Stimulated activated naive CD8-positive, alpha-beta T cell treated with anti-CD3 and anti-CD28 coated beads, Interleukin-15, Interleukin-2, amounts not matched to agents 100 U/mL and 50 U/mL, for 24 hours (primary cell): Measurements from ENCODE around the gene AGAP5.
A peak's percentile ranks its signal among the peaks of the same experiment; 100 is the strongest.
"Not testable (repeated sequence)": the region's sequence is repeated elsewhere in the genome, so short reads cannot be mapped to it uniquely, and the experiment has no call there.

Experiments
- ATAC-seq: fragments of 150-1000 bp; cut with Tn5 transposase; one replicate; pipeline ENCODE4 v1.10.0; 2021
- DNase-seq: peaks from one replicate; pipeline ENCODE4 v3.0.0; 2021

The AGAP5 gene

DNA sequence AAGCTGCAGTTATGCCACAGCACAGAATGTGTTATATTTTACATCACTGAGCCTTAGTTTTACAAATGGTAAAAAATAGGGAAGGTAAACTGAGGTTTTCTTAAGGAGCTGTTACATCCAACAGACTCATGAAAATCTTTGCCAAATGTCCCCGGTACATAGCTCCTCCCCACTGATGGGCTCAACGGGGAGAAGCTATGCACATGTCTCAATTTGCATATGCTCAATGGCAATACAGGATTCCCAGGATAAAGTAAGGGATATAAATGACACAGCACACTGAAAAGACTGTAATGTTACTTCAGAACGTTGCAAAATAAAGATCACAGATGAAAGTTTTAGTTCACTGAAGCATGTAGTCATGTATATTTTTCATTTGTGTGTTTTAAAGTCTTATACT lies 16.6 kb upstream of the AGAP5 start:
- DNase-seq, ATAC-seq: not testable (repeated sequence)

- ATAC-seq, DNase-seq: not testable (repeated sequence)
Observed at GRCh38 chr10:73713912-73714311, 16.0 kb upstream of the AGAP5 start.

DNA sequence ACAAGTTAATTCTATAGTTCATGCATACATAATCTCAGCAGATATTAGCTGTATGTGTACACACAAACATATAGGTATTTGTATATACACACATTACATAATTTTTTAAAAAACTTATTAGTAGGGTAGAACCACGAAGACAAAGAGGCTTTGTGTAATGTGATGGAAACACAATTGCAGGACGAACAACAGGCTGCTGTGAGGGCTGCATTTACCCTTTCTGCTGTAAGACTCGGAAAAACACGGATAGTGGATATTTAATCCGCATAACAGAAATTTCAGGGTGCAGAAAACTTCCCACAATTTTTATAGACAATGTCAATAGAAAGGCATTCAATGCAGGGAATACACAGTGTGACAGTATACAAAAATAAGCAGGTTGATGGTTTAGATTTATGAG lies 13.8 kb upstream of the AGAP5 start:
- DNase-seq, ATAC-seq: not testable (repeated sequence)

DNA sequence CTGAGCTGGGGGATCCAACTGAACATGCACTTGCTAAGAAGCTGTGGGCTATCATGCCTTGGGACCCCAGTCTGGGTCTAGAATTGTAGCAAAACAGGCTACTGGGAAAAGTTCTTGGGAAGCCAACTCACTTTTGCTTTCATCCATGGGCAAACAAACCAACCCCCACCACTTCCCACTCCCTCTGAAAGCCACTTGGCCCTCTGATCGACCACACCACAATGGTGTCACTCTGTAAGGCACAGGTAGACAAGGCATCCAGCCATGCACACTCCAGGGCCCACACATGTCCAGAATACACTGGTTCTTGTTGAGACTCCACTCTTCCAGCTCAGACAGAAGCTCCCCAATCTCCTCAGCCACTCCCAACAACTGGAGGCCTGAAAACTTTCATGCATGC lies 10.2 kb upstream of the AGAP5 start:
- not testable (repeated sequence) for DNase-seq, ATAC-seq

DNA sequence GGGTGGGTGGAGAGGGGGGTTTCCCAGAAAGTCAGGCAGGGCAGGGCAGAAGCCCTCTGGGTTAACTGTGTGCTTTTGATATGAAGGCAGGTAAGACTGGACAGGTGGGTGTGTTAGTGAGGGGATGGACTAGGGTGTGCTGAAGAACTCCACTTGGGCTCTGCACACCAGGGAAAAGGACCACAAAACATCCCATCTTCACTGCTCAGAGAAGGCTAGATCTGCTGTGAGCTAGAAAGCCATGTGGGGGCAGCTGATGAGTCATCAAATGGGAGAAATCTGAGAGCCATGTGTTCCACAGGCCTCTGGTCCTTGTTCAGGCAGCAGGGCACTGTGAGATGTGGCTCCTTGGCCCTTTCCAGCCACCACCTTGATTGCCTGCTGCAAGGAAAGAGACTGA lies 9.7 kb upstream of the AGAP5 start:
- ATAC-seq, DNase-seq: not testable (repeated sequence)

- not testable (repeated sequence) for DNase-seq, ATAC-seq
Observed at GRCh38 chr10:73706488-73706887, 8.6 kb upstream of the AGAP5 start.

- DNase-seq, ATAC-seq: not testable (repeated sequence)
Observed at GRCh38 chr10:73705506-73706072, 7.7 kb upstream of the AGAP5 start.

DNA sequence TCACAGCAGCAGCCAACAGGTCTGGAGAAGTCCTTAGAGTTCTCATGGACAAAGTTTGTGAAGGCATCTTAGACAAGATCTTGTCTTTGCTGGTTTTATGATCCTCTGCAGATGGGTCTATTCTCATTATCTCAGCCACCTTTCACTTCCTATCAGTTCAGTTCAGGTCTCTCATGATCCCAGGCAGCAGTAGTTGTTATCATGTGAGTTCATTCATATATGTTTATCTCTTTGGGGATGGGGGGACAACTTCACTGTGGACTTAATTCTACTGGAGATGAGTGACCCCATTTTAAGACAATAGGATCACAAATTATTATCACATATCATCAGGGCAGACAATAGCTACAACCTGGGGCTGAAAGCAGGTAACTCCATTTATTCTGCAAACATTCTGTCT lies 6.0 kb upstream of the AGAP5 start:
- DNase-seq, ATAC-seq: not testable (repeated sequence)

GRCh38 chr10:73698819-73699218 lies 910 bp upstream of the AGAP5 start:
- ATAC-seq, DNase-seq: not testable (repeated sequence)

DNA sequence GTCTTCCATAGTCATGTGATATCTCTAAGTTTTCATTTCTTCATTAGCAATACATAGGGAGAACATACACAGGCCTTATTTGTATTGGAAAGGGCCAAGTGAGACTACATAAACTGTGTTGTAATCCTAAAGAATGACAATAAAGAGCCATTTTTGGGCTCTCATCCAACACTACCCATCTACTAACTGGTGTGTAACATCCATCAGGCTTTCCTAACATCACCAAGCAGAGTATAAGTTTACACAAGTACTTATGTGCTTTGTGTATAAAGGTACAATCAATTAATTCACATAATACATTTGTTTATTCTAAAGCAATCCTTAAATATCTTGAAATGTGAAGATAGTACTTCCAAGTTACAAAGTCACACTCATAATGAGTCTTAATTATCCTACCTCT lies 2.6 kb downstream of the AGAP5 start:
- not testable (repeated sequence) for DNase-seq, ATAC-seq

DNA sequence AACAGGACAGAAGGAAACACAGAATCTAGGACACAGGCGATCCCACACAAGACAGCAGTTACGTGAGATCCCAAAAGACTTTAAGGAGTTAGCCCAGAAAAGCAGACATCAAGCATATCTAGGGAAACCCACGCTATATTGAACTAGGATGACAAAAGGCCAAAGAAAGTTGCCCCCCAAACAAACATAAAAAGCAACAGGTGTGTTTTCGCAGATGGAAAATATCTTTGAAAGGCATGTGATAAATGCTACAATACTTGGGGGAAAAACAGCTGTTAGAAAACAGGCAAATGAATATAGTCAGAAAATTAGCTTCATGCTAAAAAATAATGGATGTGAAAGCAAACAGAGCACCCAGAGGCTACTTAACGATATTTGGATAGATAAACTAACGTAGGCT lies 7.2 kb downstream of the AGAP5 start:
- not testable (repeated sequence) for DNase-seq, ATAC-seq

GRCh38 chr10:73689596-73689995 lies 8.3 kb downstream of the AGAP5 start:
- not testable (repeated sequence) for DNase-seq

GRCh38 chr10:73687641-73688040 lies 10.3 kb downstream of the AGAP5 start:
- not testable (repeated sequence) for DNase-seq, ATAC-seq

More at GRCh38 chr10:73689596-73689995, 8.3 kb downstream of the AGAP5 start:
- ATAC-seq = not testable (repeated sequence)

- not testable (repeated sequence) for DNase-seq, ATAC-seq
Observed at GRCh38 chr10:73674546-73674945, 23.4 kb downstream of the AGAP5 start.

GRCh38 chr10:73668378-73668777 lies 29.5 kb downstream of the AGAP5 start:
- not testable (repeated sequence) for ATAC-seq, DNase-seq

GRCh38 chr10:73666153-73666809 lies 31.6 kb downstream of the AGAP5 start:
- DNase-seq, ATAC-seq: not testable (repeated sequence)

- not testable (repeated sequence) for ATAC-seq, DNase-seq
Observed at GRCh38 chr10:73665581-73665980, 32.3 kb downstream of the AGAP5 start.

GRCh38 chr10:73664156-73665040 lies 33.5 kb downstream of the AGAP5 start:
- not testable (repeated sequence) for ATAC-seq, DNase-seq

DNA sequence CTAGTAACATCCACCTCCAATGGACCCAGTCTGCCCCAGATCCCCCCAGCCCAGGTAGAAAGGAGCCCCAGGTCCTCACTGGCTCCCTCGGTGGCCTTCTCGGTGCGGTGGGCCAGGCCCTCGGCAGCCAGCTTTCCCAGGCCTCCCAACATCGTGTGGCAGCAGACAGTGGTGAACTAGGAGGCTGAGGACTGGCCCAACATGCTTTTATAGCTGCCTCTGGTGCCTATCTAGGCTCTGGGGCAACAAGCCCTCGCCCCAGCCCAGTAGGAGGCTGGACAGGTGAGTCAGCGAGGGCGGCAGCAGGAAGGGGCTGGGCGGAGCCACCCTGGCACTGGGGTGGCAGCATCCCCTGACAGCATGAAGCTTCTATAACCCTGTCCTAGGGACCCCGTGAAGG lies 34.3 kb downstream of the AGAP5 start:
- ATAC-seq, DNase-seq: not testable (repeated sequence)

DNA sequence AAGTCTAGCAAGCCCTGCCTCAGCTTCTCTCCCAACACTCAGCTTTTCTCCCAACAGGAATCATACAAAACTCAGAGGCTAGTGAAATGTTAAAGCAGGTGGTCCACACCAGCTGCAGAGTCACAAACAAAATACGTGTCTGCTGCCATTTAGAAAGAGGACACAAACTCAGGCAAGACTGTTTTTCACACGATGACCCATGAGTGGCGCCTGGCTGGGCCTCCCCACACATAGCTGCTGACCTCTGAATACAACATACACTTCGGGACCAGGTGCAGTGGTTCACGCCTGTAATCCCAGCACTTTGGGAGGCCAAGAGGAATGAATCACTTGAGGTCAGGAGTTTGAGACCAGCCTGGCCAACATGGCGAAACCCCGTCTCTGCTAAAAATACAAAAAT lies 35.2 kb downstream of the AGAP5 start:
- DNase-seq, ATAC-seq: not testable (repeated sequence)

DNA sequence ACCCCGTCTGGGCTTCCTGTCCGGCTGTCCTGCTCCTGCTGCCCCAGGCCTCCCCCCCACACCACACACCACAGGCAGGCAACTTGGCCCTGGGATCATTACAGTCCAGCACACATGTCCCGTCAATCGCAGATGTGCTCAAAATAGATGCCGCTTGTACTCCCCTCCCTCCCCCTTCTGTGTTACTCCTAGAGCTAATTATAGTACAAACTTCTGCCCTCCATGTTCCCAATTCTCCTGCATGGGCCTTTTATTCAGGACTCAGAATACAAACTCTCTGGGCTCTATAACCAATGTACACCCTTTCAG lies 42.0 kb downstream of the AGAP5 start, which contains the start of gene SYNPO2L:
Gene SYNPO2L (minus strand): TSS at position 40 of the 309 bp plus-strand sequence. CDS start 107 bp downstream, outside the sequence.
- DNase-seq = no peak
- ATAC-seq = no peak

DNA sequence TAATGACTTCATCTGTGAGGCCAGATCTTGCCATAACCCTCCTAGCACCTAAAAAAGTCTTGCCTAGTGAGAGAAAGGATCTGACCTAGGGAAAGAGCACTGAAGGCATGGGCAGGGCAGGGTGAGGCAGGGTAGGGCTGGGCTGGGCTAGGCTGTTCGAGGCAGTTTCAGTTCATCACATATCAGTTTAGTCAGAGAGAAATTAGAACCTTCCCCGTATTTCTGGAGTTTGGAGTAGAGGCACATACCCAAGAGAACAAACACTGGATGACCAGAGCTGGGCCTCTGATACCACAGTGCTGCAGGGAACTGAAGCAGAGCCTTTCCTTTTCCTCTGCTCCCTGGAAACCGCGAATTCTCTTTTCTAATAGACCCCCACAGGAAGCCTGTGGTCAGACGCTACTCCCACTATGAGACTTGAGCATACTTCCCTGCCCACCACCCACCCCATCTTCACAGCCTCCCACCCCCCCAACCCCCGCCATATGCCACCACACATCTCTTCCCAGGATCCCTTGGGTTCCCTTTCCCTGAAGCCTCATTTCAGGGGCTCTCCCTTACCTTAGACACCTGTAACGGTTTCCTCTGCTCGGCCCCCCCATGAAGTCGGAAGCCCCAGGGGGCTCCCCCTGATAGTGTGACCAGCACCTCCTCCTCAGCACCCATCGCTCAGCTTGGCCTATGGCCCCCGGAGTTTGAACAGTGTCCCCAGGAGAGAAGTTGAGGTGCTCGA lies 42.5 kb downstream of the AGAP5 start:
- no peak for DNase-seq
- ATAC-seq = peak; percentile 26
